ENCODE data around the gene NRSN2.
"Not testable (repeated sequence)": the region's sequence is repeated elsewhere in the genome, so short reads cannot be mapped to it uniquely, and the experiment has no call there.

The NRSN2 gene

GRCh38 chr20:375265-375889 lies 28.5 kb downstream of the NRSN2 start:
- no peak for DNase-seq

DNA sequence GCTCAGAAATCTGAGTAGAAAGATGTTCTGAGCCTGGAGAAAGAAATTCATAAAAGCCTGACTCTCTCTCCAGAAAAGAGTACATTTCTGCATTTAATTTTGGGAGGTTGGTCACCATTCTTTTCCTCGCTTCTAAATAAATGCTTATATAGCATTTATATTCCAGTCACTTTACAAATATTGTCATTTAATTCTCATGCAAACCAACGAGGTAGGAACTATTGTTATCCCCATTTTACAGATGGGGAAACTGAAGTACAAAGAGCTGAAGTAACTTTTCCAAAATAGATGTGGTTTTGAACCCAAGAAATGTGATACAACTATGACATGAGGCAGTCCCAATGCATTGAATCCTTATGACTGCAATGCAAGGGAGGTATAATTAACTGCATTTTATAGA lies 29.2 kb downstream of the NRSN2 start:
- DNase-seq, result no peak

GRCh38 chr20:376750-377149 lies 29.8 kb downstream of the NRSN2 start:
- no peak for DNase-seq

GRCh38 chr20:377578-377977 lies 30.7 kb downstream of the NRSN2 start:
- not testable (repeated sequence) for DNase-seq

DNA sequence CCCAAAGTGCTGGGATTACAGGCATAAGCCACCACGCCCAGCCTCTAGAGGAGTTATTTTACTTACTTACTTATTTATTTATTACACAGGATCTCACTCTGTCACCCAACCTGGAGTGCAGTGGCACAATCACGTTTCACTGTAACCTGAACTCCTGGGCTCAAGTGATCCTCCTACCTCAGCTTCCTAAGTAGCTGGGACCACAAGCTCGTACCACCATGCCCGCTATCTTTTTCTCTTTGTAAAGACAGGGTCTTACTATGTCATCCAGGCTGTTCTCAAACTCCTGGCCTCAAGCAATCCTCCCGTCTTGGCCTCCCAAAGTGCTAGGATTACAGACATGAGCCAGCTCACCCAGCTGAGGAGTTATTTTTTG lies 32.0 kb downstream of the NRSN2 start:
- no peak for DNase-seq

- DNase-seq, result peak; percentile 21
These were observed 34.1 kb downstream of the NRSN2 start for GRCh38 chr20:380763-381580.

DNA sequence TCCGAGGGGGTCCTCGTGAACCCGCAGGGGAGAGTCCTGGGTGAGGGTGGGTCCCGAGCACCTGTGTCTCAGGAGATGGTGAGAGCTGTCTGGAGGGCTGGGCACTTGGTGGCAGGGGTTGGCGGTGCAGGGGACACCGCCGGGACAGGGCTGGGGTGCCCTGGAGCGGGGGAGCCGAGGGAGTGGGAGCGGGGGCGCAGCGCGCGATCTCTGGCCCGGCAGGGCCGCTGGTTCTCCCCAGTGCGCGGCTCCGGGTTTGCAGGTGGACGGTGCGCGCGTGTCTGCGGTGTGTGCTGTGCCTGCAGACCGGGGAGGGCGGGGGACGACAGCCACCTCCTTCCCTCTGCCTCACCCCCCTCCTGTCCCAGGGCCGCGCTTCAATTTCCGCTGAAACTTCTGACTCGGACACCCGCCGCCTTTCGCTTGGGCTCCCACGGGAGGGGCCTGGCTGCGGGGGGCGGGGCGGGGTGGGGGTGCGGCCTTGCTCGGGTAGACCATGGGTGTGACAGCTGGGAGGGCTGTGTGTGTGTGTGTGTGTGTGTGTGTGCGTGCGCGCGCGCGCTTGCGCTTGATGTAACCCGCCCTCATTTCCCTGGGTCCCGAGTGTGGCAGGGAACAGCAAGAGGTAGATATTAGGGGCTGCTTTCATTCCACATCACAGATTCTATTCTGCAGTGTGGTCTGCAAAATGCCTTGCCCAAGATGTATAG lies 34.8 kb downstream of the NRSN2 start:
- peak; percentile 62 for DNase-seq

- DNase-seq, result no peak
These were observed 35.6 kb downstream of the NRSN2 start for GRCh38 chr20:382291-383115.

- DNase-seq, result no peak
These were observed 37.0 kb downstream of the NRSN2 start for GRCh38 chr20:383889-384288.

DNA sequence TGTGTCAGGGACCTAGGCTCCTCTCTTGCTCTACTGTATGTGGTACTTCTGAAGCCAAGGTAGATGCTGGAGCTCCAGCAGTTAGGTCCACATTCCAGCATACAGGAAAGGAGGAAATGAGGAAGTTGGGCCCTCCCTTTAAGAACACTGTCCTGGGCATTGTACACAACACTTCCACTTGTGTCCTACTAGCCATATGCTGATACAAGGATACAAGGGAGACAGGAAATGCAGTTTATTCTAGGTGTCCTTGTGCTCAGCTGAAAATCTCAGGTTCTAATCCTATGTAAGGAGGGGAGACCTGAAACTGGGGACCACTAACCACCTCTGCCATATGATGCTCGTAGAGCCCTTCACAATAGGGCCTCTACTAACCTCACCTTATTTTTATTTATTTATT lies 37.8 kb downstream of the NRSN2 start:
- no peak for DNase-seq

DNA sequence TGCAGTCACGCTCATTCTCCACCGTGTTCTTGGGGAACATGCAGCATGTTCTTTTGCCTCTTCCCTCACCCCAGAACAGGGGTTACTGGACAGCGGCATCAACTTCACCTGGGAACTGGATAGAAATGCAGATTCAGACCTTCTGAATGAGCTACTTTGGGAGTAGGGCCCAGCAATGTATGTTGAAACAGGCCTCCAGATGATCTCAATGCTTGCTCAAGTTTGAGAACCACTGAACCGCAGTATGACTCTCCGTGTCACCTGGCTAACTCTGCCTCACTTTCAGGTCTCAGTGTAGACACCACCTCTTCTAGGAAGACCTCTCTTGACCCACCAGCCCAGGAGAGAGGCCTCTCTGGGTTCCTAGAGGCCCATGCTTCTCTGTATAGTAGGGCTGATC lies 38.5 kb downstream of the NRSN2 start:
- no peak for DNase-seq

- not testable (repeated sequence) for DNase-seq
These were observed 39.7 kb downstream of the NRSN2 start for GRCh38 chr20:386634-387033.

GRCh38 chr20:387520-387919 lies 40.6 kb downstream of the NRSN2 start:
- no peak for DNase-seq

GRCh38 chr20:388034-388994 lies 41.4 kb downstream of the NRSN2 start:
- DNase-seq, result no peak

DNA sequence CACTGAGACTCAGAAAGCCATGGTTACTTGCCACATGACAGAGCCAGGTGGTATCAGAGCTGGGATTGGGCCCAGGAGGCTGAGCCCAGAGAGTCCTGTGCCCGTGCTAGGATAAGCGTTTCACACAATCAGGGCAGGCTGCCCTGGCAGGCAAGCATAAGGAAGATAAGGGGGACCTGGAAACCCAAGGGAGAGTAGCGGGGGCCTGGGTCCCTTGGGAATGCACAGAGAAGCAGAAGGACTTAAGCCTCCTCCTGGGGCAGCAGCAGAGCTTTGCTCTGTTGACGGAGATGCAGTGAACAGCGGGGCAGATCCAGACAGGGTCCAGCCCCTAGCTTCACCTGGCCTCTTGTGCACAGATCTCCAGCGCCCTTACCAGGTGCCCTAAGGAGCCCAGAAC lies 42.3 kb downstream of the NRSN2 start:
- no peak for DNase-seq

DNA sequence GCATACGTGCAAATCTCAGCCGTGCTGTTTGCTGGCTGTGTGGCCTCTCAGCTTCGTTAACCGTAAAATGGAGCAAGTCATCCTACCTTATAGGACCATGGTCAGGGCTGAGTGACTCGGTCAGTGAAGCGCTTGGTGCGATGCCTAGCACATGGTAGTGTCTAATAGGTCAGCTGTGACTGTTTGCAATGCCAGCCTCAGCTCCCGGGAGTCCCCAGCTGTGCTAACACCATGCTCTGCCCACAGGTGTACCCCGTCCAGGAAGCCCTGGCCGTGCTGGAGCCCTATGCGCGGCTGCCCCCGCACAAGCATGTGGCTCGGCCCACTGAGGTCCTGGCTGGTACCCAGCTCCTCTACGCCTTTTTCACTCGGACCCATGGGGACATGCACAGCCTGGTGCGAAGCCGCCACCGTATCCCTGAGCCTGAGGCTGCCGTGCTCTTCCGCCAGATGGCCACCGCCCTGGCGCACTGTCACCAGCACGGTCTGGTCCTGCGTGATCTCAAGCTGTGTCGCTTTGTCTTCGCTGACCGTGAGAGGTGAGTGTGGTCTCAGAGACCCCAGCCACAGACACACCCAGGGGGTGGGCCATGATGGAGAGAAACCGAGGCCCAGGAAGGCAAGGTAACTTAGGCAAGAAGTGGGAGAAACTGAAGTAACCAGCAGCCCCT lies 44.3 kb downstream of the NRSN2 start:
- DNase-seq, result no peak

DNA sequence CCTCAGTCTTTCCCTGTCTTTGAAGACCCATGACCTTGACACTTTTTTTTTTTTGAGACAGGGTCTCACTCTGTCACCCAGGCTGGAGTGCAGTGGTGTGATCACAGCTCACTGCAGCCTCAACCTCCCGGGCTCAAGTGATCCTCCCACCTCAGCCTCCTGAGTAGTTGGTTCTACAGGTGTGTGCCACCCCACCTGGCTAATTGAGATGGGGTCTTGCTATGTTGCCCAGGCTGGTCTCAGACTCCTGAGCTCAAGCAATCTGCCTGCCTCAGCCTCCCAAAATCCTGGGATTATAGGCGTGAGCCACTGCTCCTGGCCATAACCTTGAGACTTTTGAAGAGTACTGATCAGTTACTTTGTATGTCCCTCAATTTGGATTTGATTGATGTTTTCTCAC lies 46.4 kb downstream of the NRSN2 start:
- not testable (repeated sequence) for DNase-seq

DNA sequence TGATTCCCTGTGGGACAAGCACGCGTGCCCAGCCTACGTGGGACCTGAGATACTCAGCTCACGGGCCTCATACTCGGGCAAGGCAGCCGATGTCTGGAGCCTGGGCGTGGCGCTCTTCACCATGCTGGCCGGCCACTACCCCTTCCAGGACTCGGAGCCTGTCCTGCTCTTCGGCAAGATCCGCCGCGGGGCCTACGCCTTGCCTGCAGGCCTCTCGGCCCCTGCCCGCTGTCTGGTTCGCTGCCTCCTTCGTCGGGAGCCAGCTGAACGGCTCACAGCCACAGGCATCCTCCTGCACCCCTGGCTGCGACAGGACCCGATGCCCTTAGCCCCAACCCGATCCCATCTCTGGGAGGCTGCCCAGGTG lies 49.3 kb downstream of the NRSN2 start:
- DNase-seq, result no peak

DNA sequence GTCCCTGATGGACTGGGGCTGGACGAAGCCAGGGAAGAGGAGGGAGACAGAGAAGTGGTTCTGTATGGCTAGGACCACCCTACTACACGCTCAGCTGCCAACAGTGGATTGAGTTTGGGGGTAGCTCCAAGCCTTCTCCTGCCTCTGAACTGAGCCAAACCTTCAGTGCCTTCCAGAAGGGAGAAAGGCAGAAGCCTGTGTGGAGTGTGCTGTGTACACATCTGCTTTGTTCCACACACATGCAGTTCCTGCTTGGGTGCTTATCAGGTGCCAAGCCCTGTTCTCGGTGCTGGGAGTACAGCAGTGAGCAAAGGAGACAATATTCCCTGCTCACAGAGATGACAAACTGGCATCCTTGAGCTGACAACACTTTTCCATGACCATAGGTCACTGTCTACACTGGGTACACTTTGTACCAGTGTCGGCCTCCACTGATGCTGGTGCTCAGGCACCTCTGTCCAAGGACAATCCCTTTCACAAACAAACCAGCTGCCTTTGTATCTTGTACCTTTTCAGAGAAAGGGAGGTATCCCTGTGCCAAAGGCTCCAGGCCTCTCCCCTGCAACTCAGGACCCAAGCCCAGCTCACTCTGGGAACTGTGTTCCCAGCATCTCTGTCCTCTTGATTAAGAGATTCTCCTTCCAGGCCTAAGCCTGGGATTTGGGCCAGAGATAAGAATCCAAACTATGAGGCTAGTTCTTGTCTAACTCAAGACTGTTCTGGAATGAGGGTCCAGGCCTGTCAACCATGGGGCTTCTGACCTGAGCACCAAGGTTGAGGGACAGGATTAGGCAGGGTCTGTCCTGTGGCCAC lies 49.9 kb downstream of the NRSN2 start:
- DNase-seq, result no peak

- DNase-seq, result no peak
These were observed 50.7 kb downstream of the NRSN2 start for GRCh38 chr20:397432-398237.
